HCT116 (cell line): ENCODE results near the gene HHAT. TPM values are rescaled to one million over a fixed set of nuclear protein-coding genes. Genes with fewer than 3 reads are reported as not detected.

ENCODE experiments used
- ATAC-seq: fragments of 200-7000 bp; cut with Tn5 transposase; 2 replicates; pipeline ENCODE4 v1.9.1; 2020; ENCODE audit warnings: mild to moderate bottlenecking, moderate library complexity
- BruUV-seq: library from RNA; stranded (reverse); fragments of 400-500 nt; replicated peaks from 2 replicates; lab custom pipeline; 2021; lab: Mats Ljungman, UMichigan
- CTCF ChIA-PET: fragments of 300-600 bp; sonication (Branson Sonifier 250); formaldehyde crosslinking; loops from one replicate; lab custom pipeline; 2021; ENCODE audit warnings: antibody characterized with exemption; lab: Charles Lee
- POLR2A ChIA-PET: fragments of 300-600, 350-600 bp; sonication (Branson Sonifier 250); formaldehyde crosslinking; loops from one replicate; lab custom pipeline; 2021; ENCODE audit warnings: antibody characterized with exemption; lab: Charles Lee
- RAD21 ChIA-PET, 2 experiments: fragments of 300-600 bp; sonication (Branson Sonifier 250); formaldehyde crosslinking; loops; one replicate each; lab custom pipeline; 2023; ENCODE audit warnings: low total read pairs in 2 of 2; ENCODE audit not compliant: uncharacterized antibody in 2 of 2, unreplicated experiment in 2 of 2, low non-redundant PET in 1 of 2; lab: Charles Lee
- DNase-seq: peaks from one replicate; pipeline ENCODE4 v3.0.0-alpha.2; 2010; ENCODE audit warnings: low read depth, low spot score
- H2AFZ ChIP-seq: fragments of 200-600 bp; shearing (Covaris generic), sonication (generic); 2 replicates; pipeline ENCODE4 v1.6.1; 2017; ENCODE audit warnings: low read depth, mixed run types, mixed read lengths, antibody characterized with exemption, low read length; ENCODE audit not compliant: poor library complexity, severe bottlenecking
- H3K27ac ChIP-seq: 2 replicates; pipeline ENCODE4 v1.5.1; 2012; ENCODE audit warnings: low read depth, low read length
- H3K27me3 ChIP-seq: fragments of 200-600 bp; sonication (generic); 2 replicates; pipeline ENCODE4 v1.6.1; 2016; ENCODE audit warnings: mixed run types, low read length, mixed read lengths; ENCODE audit not compliant: insufficient read depth
- H3K36me3 ChIP-seq, 2 experiments: fragments of 200-500 bp in 1 of 2; fragments of 200-600 bp in 1 of 2; sonication (Bioruptor generic) in 1 of 2; sonication (generic) in 1 of 2; 2 replicates each; pipeline versions ENCODE4 v1.5.1 to v1.6.1; 2014 to 2016; ENCODE audit warnings: low read length in 2 of 2, inconsistent platforms in 1 of 2, mixed read lengths in 1 of 2, mixed run types in 1 of 2; ENCODE audit not compliant: insufficient read depth in 2 of 2, control insufficient read depth in 1 of 2
- H3K4me1 ChIP-seq, 2 experiments: fragments of 200-600 bp in 1 of 2; sonication (generic) in 1 of 2; 2 replicates each; pipeline versions ENCODE4 v1.5.1 to v1.6.1; 2012 to 2017; ENCODE audit warnings: low read length in 2 of 2, inconsistent platforms in 1 of 2, mild to moderate bottlenecking in 1 of 2, mixed read lengths in 1 of 2, mixed run types in 1 of 2, moderate library complexity in 1 of 2; ENCODE audit not compliant: insufficient read depth in 2 of 2, control insufficient read depth in 1 of 2
- H3K4me2 ChIP-seq: fragments of 200-600 bp; sonication (generic); 2 replicates; pipeline ENCODE4 v1.6.1; 2017; ENCODE audit warnings: mixed run types, low read length, mixed read lengths
- H3K4me3 ChIP-seq, 2 experiments: fragments of 200-600 bp in 1 of 2; sonication (generic) in 1 of 2; replicated peaks in 1 of 2; 2 replicates each; pipeline ENCODE4 v1.5.1; 2011 to 2016; ENCODE audit warnings: low read length in 2 of 2, control low read depth in 1 of 2, low read depth in 1 of 2, mild to moderate bottlenecking in 1 of 2, mixed read lengths in 1 of 2, mixed run types in 1 of 2
- H3K79me2 ChIP-seq: fragments of 200-600 bp; sonication (generic); 2 replicates; pipeline ENCODE4 v1.6.1; 2017; ENCODE audit warnings: mild to moderate bottlenecking, mixed run types, low read length, moderate library complexity, mixed read lengths; ENCODE audit not compliant: insufficient read depth
- H3K9ac ChIP-seq: fragments of 200-600 bp; sonication (generic); 2 replicates; pipeline ENCODE4 v1.6.1; 2016; ENCODE audit warnings: low read length, mixed read lengths
- H3K9me2 ChIP-seq: fragments of 200-600 bp; sonication (generic), shearing (Covaris generic); 2 replicates; pipeline ENCODE4 v1.6.1; 2017; ENCODE audit warnings: mixed run types, mild to moderate bottlenecking, moderate library complexity; ENCODE audit not compliant: insufficient read depth
- H3K9me3 ChIP-seq, 2 experiments: fragments of 200-500 bp in 1 of 2; fragments of 200-600 bp in 1 of 2; sonication (Bioruptor generic) in 1 of 2; sonication (generic) in 1 of 2; 2 replicates each; pipeline ENCODE4 v1.6.1; 2014 to 2017; ENCODE audit warnings: low read length in 2 of 2, mixed read lengths in 2 of 2, inconsistent platforms in 1 of 2, low read depth in 1 of 2, mild to moderate bottlenecking in 1 of 2, mixed run types in 1 of 2, moderate library complexity in 1 of 2; ENCODE audit not compliant: control insufficient read depth in 1 of 2, insufficient read depth in 1 of 2
- H4K20me1 ChIP-seq: fragments of 200-600 bp; sonication (generic), shearing (Covaris generic); 2 replicates; pipeline ENCODE4 v1.6.1; 2017; ENCODE audit warnings: mixed run types, mild to moderate bottlenecking, moderate library complexity; ENCODE audit not compliant: insufficient read depth
- ATF3 ChIP-seq: IDR thresholded peaks from 2 replicates; pipeline ENCODE4 v1.6.1; 2012
- CBX3 ChIP-seq: IDR thresholded peaks from 2 replicates; pipeline ENCODE4 v1.6.1; 2012; ENCODE audit warnings: low read depth
- EGR1 ChIP-seq: IDR thresholded peaks from 2 replicates; pipeline ENCODE4 v1.6.1; 2012; ENCODE audit warnings: low read depth
- EZH2phosphoT487 ChIP-seq: fragments of 200-600 bp; IDR thresholded peaks from 2 replicates; pipeline ENCODE4 v1.6.1; 2018; ENCODE audit warnings: antibody characterized with exemption, borderline replicate concordance
- POLR2A ChIP-seq: IDR thresholded peaks from 2 replicates; pipeline ENCODE4 v1.7.0; 2011; ENCODE audit warnings: borderline replicate concordance; ENCODE audit not compliant: insufficient read depth, insufficient read length; ENCODE audit errors: extremely low read depth
- POLR2AphosphoS5 ChIP-seq: IDR thresholded peaks from 2 replicates; pipeline ENCODE4 v1.6.1; 2011; ENCODE audit warnings: mild to moderate bottlenecking, low read depth, low read length, moderate library complexity
- RAD21 ChIP-seq: IDR thresholded peaks from 2 replicates; pipeline ENCODE4 v1.6.1; 2012; ENCODE audit warnings: low read depth, mild to moderate bottlenecking
- SP1 ChIP-seq: IDR thresholded peaks from 2 replicates; pipeline ENCODE4 v1.6.1; 2012; ENCODE audit warnings: low read depth
- SRF ChIP-seq: IDR thresholded peaks from 2 replicates; pipeline ENCODE4 v1.6.1; 2012; ENCODE audit warnings: low read depth
- TCF7L2 ChIP-seq: IDR thresholded peaks from 2 replicates; pipeline ENCODE4 v1.7.0; 2011; ENCODE audit warnings: borderline replicate concordance, inconsistent platforms; ENCODE audit not compliant: insufficient read depth, insufficient read length; ENCODE audit errors: extremely low read depth
- YY1 ChIP-seq: IDR thresholded peaks from 2 replicates; pipeline ENCODE4 v1.6.1; 2011; ENCODE audit warnings: low read length, low read depth, moderate library complexity, mild to moderate bottlenecking; ENCODE audit not compliant: insufficient replicate concordance; ENCODE audit errors: extremely low read depth
- intact Hi-C: fragments of 100-400 bp; cut with micrococcal nuclease; formaldehyde crosslinking; loops from 2 replicates; pipeline ENCODE4 v1.10.0; 2022
- total RNA-seq: library from RNA; stranded (reverse); gene quantifications from one replicate; pipeline ENCODE4 v1.2.1, GENCODE V29; 2021; ENCODE audit not compliant: unreplicated experiment
- TF ChIP-seq, protein P1 (sequence below), 3 experiments: fragments of 200-600 bp in 1 of 3; sonication (generic) in 1 of 3; IDR thresholded peaks in 2 of 3; conservative IDR thresholded peaks in 1 of 3; 2 replicates each; pipeline ENCODE4 v1.5.1; 2012 to 2017; ENCODE audit warnings: low read depth in 2 of 3, low read length in 2 of 3, antibody characterized with exemption in 1 of 3, borderline replicate concordance in 1 of 3, control low read depth in 1 of 3, mild to moderate bottlenecking in 1 of 3, mixed read lengths in 1 of 3, mixed run types in 1 of 3, moderate library complexity in 1 of 3; ENCODE audit not compliant: insufficient read depth in 1 of 3
- TF ChIP-seq, protein P2 (sequence below): IDR thresholded peaks from 2 replicates; pipeline ENCODE4 v1.6.1; 2012

Gene HHAT
- total RNA-seq, 1 experiment from 2014 or later, result 2.7 TPM

DNA sequence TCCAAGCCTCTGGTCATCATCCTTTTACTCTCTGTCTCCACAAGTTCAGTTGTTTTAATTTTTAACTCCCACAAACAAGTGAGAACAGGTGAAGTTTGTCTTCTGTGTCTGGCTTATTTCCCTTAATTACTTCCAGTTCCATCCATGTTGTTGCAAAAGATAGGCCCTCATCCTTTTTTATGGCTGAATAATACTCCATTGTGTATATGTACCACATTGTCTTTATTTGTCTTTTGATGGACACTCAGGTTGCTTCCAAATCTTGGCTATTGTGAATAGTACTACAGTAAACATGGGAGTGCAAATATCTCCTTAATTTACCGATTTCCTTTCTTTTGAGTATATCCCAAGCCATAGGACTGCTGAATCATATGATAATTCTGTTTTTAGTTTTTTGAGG lies 262.5 kb downstream of the HHAT start (continued):
- TF ChIP-seq, protein P1, sequence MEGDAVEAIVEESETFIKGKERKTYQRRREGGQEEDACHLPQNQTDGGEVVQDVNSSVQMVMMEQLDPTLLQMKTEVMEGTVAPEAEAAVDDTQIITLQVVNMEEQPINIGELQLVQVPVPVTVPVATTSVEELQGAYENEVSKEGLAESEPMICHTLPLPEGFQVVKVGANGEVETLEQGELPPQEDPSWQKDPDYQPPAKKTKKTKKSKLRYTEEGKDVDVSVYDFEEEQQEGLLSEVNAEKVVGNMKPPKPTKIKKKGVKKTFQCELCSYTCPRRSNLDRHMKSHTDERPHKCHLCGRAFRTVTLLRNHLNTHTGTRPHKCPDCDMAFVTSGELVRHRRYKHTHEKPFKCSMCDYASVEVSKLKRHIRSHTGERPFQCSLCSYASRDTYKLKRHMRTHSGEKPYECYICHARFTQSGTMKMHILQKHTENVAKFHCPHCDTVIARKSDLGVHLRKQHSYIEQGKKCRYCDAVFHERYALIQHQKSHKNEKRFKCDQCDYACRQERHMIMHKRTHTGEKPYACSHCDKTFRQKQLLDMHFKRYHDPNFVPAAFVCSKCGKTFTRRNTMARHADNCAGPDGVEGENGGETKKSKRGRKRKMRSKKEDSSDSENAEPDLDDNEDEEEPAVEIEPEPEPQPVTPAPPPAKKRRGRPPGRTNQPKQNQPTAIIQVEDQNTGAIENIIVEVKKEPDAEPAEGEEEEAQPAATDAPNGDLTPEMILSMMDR (IDR thresholded peaks at IDR 0.05 in 2 of 3, conservative IDR thresholded peaks at IDR 0.05 in 1 of 3; ENCODE audit: borderline replicate concordance in 1 of 3, insufficient read depth in 1 of 3, low read depth in 2 of 3, low read length in 2 of 3), result no peak
- no peak for TF ChIP-seq SP1
- no peak for TF ChIP-seq POLR2AphosphoS5
- TF ChIP-seq, all 23 proteins: peak for 0

GRCh38 chr1:210594605-210595004 lies 265.9 kb downstream of the HHAT start:
- Histone ChIP-seq H3K4me2 (no peak overlapping the region), H2AFZ (no peak overlapping the region), H3K79me2 (no peaks in the 10 kb centered on the region), H3K9ac (no peak overlapping the region), H4K20me1 (peaks cover 4% of the 10 kb centered on the region; the same call in 1 of the 2 replicates), H3K4me1 (peaks cover 3 to 16% of the 10 kb centered on the region in 2 experiments; a peak in 3 of 4 replicates), H3K9me2 (no peaks in the 10 kb centered on the region), H3K36me3 (no peaks in the 10 kb centered on the region), H3K27ac (no peak overlapping the region), H3K27me3 (peaks cover 3% of the 10 kb centered on the region; the same call in 1 of the 2 replicates), H3K4me3 (no peak overlapping the region), H3K9me3 (no peaks in the 10 kb centered on the region)
- CTCF ChIA-PET, result no interaction called here
- ATAC-seq (no peak), DNase-seq (no peak)
- no peak for TF ChIP-seq TCF7L2
- no peak for TF ChIP-seq ATF3
- TF ChIP-seq SRF, result no peak
- TF ChIP-seq EGR1, result no peak
- TF ChIP-seq, protein P2, sequence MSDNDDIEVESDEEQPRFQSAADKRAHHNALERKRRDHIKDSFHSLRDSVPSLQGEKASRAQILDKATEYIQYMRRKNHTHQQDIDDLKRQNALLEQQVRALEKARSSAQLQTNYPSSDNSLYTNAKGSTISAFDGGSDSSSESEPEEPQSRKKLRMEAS, result no peak
- TF ChIP-seq RAD21, result no peak
- no peak for TF ChIP-seq CBX3
- no peak for TF ChIP-seq POLR2AphosphoS5
- TF ChIP-seq YY1, result no peak
- TF ChIP-seq POLR2A, result no peak
- no peak for TF ChIP-seq SP1
- TF ChIP-seq EZH2phosphoT487, result no peak
- TF ChIP-seq, protein P1 (IDR thresholded peaks at IDR 0.05 in 2 of 3, conservative IDR thresholded peaks at IDR 0.05 in 1 of 3; ENCODE audit: borderline replicate concordance in 1 of 3, insufficient read depth in 1 of 3, low read depth in 2 of 3, low read length in 2 of 3), result no peak
- BruUV-seq, result no TSS peak
- POLR2A ChIA-PET, result no interaction called here
- intact Hi-C loops, result no loop called here
- RAD21 ChIA-PET, result no interaction called here
